ENCODE data around the gene RAI1.

The RAI1 gene

DNA sequence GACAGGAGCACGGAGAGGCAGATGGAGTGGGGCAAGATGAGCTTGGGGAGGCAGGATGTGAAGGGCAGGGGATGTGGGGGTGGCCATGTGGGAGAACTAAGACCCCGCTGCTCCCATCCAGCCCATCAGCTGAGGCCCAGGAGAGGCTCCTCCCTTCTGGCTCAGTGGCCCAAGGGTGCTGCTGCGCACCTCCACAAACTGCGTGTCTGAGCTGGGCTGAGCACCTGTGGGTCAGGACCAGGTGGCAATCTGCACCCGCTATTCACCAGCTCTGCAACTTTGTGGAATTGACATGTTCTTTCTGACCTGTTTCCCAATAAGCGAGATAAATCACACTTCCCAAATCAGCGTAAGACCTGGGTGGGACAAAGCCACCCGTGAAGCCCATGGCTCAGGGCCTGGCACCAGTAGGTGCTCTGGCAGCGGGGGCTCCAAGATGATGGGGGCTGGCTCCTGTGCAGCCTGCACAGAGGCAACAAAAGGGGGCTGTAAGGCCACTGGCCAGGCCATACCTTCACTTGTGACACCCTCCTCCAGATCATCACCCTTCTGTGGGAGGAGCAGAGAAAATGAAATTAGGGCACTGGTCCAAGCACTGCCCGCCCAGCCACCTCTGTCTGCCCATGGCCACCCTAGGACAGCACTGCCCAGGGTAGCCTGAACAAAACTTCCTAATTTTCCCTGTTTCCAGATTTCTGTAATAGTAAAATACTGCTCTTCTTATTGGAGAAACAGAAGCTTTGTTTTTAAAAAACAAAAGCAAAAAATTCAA, 167.2 kb downstream of the RAI1 start:
- no peak overlapping the region for H3K27ac ChIP-seq (ENCODE audit: low read length)
- no CpG with 5 or more reads among the region's 10 CpGs for WGBS (ENCODE audit: insufficient coverage, insufficient read length)
- no peaks in the 10 kb centered on the region; the same call in 1 of the 2 replicates for H3K36me3 ChIP-seq (ENCODE audit: control insufficient read depth, insufficient read depth, low read length)
- no peak for DNase-seq (ENCODE audit: low read depth, low spot score)
- peaks cover 3% of the 10 kb centered on the region; the same call in 1 of the 2 replicates for H3K4me1 ChIP-seq (ENCODE audit: control insufficient read depth, insufficient read depth, low read length)
- H3K4me3 ChIP-seq (ENCODE audit: low read length), result no peak overlapping the region
- no peaks in the 10 kb centered on the region for H3K27me3 ChIP-seq (ENCODE audit: control insufficient read depth, insufficient read depth, low read length)
- no peaks in the 10 kb centered on the region for H3K9me3 ChIP-seq (ENCODE audit: control insufficient read depth, insufficient read depth, low read length)

DNA sequence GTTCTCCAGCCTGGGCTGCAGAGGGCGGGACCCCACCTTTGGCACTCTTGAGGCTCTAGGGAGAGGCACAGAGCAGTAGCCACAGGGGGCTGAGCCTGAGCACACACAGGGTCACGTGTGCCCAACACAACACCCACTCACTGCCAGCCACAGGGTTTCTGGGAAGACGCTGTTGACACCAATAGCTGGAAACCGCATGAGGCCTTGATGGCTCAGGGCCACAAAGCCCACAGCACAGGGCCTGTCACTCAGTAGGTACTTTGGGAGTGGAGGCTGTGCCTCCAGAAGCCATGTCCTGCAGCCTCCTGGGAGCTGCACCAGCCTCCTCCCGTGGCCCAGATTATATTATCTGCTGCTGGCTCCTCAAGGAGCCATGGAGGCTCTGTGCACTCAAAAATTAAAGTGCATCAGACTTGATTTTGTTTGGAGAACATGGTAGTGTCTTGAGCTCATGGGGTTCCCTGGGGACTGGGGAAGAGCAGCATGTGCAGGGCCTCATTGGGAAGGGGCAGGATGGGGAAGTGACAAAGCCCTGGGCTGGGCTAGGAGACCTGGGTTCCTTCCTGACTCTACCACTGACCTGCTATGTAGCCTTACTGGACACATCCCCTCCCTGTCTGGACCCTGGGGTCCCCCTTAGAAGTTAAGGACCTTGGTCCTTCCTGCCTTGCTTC, 168.0 kb downstream of the RAI1 start:
- H3K27me3 ChIP-seq (ENCODE audit: control insufficient read depth, insufficient read depth, low read length), result no peaks in the 10 kb centered on the region
- H3K36me3 ChIP-seq (ENCODE audit: control insufficient read depth, insufficient read depth, low read length), result no peaks in the 10 kb centered on the region; the same call in 1 of the 2 replicates
- no peak overlapping the region for H3K27ac ChIP-seq (ENCODE audit: low read length)
- H3K4me1 ChIP-seq (ENCODE audit: control insufficient read depth, insufficient read depth, low read length), result peaks cover 3% of the 10 kb centered on the region; the same call in 1 of the 2 replicates
- DNase-seq (ENCODE audit: low read depth, low spot score), result no peak
- H3K9me3 ChIP-seq (ENCODE audit: control insufficient read depth, insufficient read depth, low read length), result no peaks in the 10 kb centered on the region
- WGBS (ENCODE audit: insufficient coverage, insufficient read length), result no CpG with 5 or more reads among the region's 5 CpGs
- H3K4me3 ChIP-seq (ENCODE audit: low read length), result no peak overlapping the region

DNA sequence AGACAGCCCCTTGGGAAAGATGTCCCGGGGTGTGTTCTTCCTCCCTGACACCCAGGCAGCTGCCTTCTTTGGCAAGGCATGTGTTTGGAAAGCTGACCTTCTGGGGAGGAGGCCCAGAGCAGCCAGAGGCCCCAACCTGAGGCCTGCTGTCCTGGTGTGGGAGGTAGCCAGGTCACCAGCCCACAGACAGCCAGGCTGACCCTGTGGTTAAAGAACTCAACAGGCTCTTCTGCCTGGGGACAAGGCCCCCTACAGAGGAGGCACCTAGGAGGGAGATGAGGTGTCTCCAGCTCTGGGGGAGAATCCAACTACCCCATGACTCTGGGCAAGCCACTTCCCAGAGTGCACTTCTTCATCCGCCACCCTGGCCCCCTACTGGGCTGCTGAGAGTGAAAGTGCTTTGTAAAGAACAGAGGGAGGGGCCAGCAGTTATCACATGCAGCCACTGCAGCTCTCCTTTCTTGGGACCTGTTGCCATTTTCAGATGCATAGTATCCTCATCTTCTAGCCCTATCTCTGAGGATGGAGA, 168.7 kb downstream of the RAI1 start:
- WGBS (ENCODE audit: insufficient coverage, insufficient read length), result no CpG with 5 or more reads among the region's 2 CpGs
- no peak overlapping the region for H3K27ac ChIP-seq (ENCODE audit: low read length)
- H3K27me3 ChIP-seq (ENCODE audit: control insufficient read depth, insufficient read depth, low read length), result no peaks in the 10 kb centered on the region
- DNase-seq (ENCODE audit: low read depth, low spot score), result no peak
- H3K9me3 ChIP-seq (ENCODE audit: control insufficient read depth, insufficient read depth, low read length), result no peaks in the 10 kb centered on the region
- H3K4me1 ChIP-seq (ENCODE audit: control insufficient read depth, insufficient read depth, low read length), result peaks cover 3% of the 10 kb centered on the region; the same call in 1 of the 2 replicates
- no peaks in the 10 kb centered on the region; the same call in 1 of the 2 replicates for H3K36me3 ChIP-seq (ENCODE audit: control insufficient read depth, insufficient read depth, low read length)
- H3K4me3 ChIP-seq (ENCODE audit: low read length), result no peak overlapping the region

DNA sequence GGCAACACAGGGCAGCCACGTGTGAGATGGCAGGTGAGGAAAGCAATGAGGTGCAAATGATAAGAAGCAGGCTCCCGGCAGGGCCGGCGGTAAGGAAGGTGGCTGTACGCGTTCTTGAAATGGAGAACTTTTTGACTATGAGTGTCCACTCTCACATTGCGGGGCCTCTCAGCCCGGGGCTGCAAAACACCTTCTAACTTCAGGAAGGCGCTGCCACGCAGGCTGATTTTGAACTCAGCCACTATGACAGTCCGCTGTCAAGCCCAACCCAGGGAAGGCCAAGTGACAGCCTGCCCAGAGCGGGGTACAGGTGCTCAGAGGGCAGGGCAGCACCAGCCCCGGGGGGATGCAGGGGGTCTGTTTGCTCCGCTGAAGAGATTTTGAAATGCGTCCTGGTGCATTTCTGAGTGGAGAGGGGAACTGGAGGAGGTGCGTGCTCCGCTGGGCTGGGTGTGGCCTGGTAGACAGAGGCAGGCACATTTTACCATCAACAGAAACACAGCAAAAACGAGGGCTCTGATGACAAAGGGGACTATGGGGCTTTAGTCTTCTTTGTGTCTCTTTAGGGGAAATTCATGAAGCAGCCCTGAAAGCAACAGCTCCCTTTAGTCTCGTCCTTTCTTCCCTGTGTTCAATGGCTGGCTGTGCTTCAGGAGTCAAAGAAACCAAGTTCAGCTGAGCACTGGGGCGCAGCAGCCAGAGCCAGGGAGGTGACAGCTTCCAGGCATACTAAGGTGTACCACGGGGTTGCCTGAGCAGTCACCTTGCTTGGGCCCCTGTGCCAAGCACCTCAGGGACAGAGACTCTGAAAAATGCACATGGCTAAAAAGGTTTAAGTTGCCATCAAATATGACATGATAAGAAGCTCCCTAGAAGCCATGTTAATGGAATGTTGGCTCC, 170.1 kb downstream of the RAI1 start:
- Histone ChIP-seq H3K4me3 (ENCODE audit: low read length) (no peak overlapping the region), H3K36me3 (ENCODE audit: control insufficient read depth, insufficient read depth, low read length) (no peaks in the 10 kb centered on the region; the same call in 1 of the 2 replicates), H3K4me1 (ENCODE audit: control insufficient read depth, insufficient read depth, low read length) (0 out of 2 replicates have a peak, but pooled peaks cover 1% of the 10 kb centered on the region), H3K9me3 (ENCODE audit: control insufficient read depth, insufficient read depth, low read length) (no peaks in the 10 kb centered on the region), H3K27ac (ENCODE audit: low read length) (no peak overlapping the region), H3K27me3 (ENCODE audit: control insufficient read depth, insufficient read depth, low read length) (no peaks in the 10 kb centered on the region)
- no peak for DNase-seq (ENCODE audit: low read depth, low spot score)
- no CpG with 5 or more reads among the region's 21 CpGs for WGBS (ENCODE audit: insufficient coverage, insufficient read length)

DNA sequence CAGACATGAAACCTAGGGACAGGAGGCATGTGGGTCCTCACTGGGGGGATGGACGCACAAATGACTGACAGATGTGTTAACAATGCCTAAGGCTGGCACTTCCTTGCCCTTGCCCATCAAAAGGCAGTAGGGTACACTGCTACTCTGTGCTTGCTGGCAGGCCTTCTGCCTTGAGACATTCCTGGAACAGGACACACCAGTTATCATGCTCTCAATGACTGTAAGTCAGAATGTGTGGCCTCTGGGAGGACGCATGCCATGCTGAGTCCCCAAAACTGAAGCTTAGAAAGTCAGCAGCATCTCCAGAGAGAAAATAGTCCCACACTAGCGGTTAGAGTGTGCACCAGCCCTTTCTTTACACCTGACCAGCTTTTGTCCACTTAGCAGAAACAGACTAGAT, 171.7 kb downstream of the RAI1 start:
- H3K36me3 ChIP-seq (ENCODE audit: control insufficient read depth, insufficient read depth, low read length), result no peaks in the 10 kb centered on the region
- no peak overlapping the region for H3K27ac ChIP-seq (ENCODE audit: low read length)
- 0 out of 2 replicates have a peak, but pooled peaks cover 1% of the 10 kb centered on the region for H3K4me1 ChIP-seq (ENCODE audit: control insufficient read depth, insufficient read depth, low read length)
- no peaks in the 10 kb centered on the region for H3K9me3 ChIP-seq (ENCODE audit: control insufficient read depth, insufficient read depth, low read length)
- H3K4me3 ChIP-seq (ENCODE audit: low read length), result no peak overlapping the region
- no peaks in the 10 kb centered on the region for H3K27me3 ChIP-seq (ENCODE audit: control insufficient read depth, insufficient read depth, low read length)
- no CpG with 5 or more reads among the region's 3 CpGs for WGBS (ENCODE audit: insufficient coverage, insufficient read length)
- no peak for DNase-seq (ENCODE audit: low read depth, low spot score)

DNA sequence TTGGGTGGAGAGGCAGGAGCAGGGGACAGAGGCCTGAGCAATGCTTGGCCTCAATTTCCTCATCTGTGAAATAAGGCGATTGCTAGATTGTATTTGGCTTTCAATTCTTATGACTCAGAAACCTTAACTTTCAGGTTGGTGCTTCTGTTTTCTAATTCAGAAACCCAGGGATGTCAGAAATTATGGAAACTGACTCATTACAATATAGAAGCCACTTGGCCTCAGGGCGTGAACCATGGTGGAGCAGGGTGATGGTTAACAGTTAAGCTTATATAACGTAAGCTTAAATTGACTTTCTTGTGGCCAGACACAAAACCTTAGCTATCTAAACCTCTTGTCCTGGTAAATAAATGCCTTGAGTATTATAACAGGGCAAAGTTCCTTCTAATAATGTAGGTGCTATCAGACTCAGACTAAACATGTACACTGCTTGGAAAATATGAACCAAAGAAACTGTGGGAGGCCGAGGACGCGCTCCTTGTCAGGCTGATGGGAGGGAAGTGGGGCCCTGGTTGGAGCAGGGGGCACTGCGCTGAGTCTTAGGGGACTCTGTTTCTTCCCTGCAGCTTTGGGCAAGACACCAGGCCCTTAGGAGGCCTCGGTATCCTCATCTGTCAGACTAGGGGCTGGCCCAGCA, 172.7 kb downstream of the RAI1 start:
- DNase-seq (ENCODE audit: low read depth, low spot score), result no peak
- Histone ChIP-seq H3K27me3 (ENCODE audit: control insufficient read depth, insufficient read depth, low read length) (no peaks in the 10 kb centered on the region), H3K4me3 (ENCODE audit: low read length) (no peak overlapping the region), H3K36me3 (ENCODE audit: control insufficient read depth, insufficient read depth, low read length) (no peaks in the 10 kb centered on the region), H3K9me3 (ENCODE audit: control insufficient read depth, insufficient read depth, low read length) (no peaks in the 10 kb centered on the region), H3K27ac (ENCODE audit: low read length) (no peak overlapping the region), H3K4me1 (ENCODE audit: control insufficient read depth, insufficient read depth, low read length) (0 out of 2 replicates have a peak, but pooled peaks cover 1% of the 10 kb centered on the region)
- no CpG with 5 or more reads among the region's 8 CpGs for WGBS (ENCODE audit: insufficient coverage, insufficient read length)

DNA sequence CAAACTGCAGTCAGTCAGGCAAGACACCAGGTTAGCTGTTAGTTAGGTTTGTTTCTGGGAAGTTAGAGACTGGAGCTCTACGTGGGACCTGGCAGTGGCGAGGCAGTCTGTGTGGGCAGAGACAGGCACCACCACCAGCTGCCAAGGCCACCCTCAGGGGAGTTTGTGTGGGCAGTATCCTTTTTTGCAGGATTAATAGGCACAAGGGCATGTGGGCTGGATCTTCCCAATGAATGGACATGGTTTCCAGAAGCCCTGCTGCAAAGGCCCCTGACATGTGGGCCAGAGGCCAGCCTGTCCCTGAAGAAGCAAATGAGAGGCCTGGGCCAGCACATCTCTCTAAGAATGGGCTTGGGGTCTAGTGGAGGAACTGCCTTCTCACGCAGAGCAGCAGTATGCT, 174.7 kb downstream of the RAI1 start:
- no CpG with 5 or more reads among the region's 3 CpGs for WGBS (ENCODE audit: insufficient coverage, insufficient read length)
- no peaks in the 10 kb centered on the region for H3K36me3 ChIP-seq (ENCODE audit: control insufficient read depth, insufficient read depth, low read length)
- no peaks in the 10 kb centered on the region for H3K27me3 ChIP-seq (ENCODE audit: control insufficient read depth, insufficient read depth, low read length)
- H3K27ac ChIP-seq (ENCODE audit: low read length), result no peak overlapping the region
- DNase-seq (ENCODE audit: low read depth, low spot score), result no peak
- no peak overlapping the region for H3K4me3 ChIP-seq (ENCODE audit: low read length)
- H3K9me3 ChIP-seq (ENCODE audit: control insufficient read depth, insufficient read depth, low read length), result no peaks in the 10 kb centered on the region
- 0 out of 2 replicates have a peak, but pooled peaks cover 4% of the 10 kb centered on the region for H3K4me1 ChIP-seq (ENCODE audit: control insufficient read depth, insufficient read depth, low read length)

DNA sequence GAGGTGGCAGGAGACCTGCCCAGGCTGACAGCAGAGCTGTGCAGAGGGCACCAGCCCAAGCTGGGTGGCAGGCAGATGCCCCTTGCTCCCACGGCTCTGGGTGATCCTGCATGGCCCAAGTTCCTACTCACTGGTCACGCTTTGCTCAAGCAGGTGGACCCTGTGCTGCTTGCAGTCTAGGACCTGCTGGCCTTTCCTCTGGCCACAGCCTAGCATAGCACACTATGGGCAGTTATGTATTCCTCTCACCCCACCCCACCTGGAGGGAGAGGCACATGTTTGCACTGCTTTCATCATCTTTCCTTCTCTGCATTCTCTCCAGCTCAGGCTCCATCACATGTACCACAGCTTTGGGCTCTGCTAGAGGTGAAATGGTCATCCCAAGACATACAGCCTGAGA, 175.1 kb downstream of the RAI1 start:
- DNase-seq (ENCODE audit: low read depth, low spot score), result no peak
- no peaks in the 10 kb centered on the region for H3K36me3 ChIP-seq (ENCODE audit: control insufficient read depth, insufficient read depth, low read length)
- no peaks in the 10 kb centered on the region for H3K9me3 ChIP-seq (ENCODE audit: control insufficient read depth, insufficient read depth, low read length)
- no peaks in the 10 kb centered on the region for H3K27me3 ChIP-seq (ENCODE audit: control insufficient read depth, insufficient read depth, low read length)
- no CpG with 5 or more reads among the region's 2 CpGs for WGBS (ENCODE audit: insufficient coverage, insufficient read length)
- H3K4me1 ChIP-seq (ENCODE audit: control insufficient read depth, insufficient read depth, low read length), result 0 out of 2 replicates have a peak, but pooled peaks cover 4% of the 10 kb centered on the region
- H3K27ac ChIP-seq (ENCODE audit: low read length), result no peak overlapping the region
- H3K4me3 ChIP-seq (ENCODE audit: low read length), result no peak overlapping the region

DNA sequence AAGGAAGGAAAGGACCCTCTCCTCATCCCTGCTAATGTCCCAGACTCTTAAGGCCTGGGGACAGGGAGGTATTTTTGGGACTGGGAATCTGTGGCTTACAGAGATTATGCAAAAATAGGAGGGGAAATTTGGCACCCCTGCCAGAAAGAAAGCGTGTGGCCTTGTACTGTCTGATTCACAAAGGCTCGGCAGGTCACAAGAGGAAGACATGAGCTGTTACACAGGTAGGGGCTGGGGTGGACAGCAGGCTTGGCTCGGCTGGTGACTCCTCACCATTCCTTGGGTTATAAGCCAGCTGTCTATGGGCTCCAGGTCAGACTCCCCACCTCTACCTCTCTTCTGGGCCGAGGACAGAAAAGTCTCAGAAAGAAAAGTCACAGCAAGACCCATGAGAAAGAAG, 176.2 kb downstream of the RAI1 start:
- H3K27ac ChIP-seq (ENCODE audit: low read length), result no peak overlapping the region
- no peaks in the 10 kb centered on the region for H3K9me3 ChIP-seq (ENCODE audit: control insufficient read depth, insufficient read depth, low read length)
- DNase-seq (ENCODE audit: low read depth, low spot score), result no peak
- 0 out of 2 replicates have a peak, but pooled peaks cover 4% of the 10 kb centered on the region for H3K4me1 ChIP-seq (ENCODE audit: control insufficient read depth, insufficient read depth, low read length)
- H3K27me3 ChIP-seq (ENCODE audit: control insufficient read depth, insufficient read depth, low read length), result no peaks in the 10 kb centered on the region
- H3K36me3 ChIP-seq (ENCODE audit: control insufficient read depth, insufficient read depth, low read length), result no peaks in the 10 kb centered on the region
- WGBS (ENCODE audit: insufficient coverage, insufficient read length), result no CpG with 5 or more reads among the region's 4 CpGs
- H3K4me3 ChIP-seq (ENCODE audit: low read length), result no peak overlapping the region
